ENCODE results near the gene AP2B1.

Gene AP2B1

GRCh38 chr17:35766903-35767510 is 179.9 kb downstream of the AP2B1 start:
- DNase-seq (ENCODE audit: low spot score), result peak; percentile 79
- TF ChIP-seq CTCF (IDR thresholded peaks at IDR 0.05; ENCODE audit: extremely low read depth, missing control alignments), result peak; percentile 17

- TF ChIP-seq CTCF (IDR thresholded peaks at IDR 0.05; ENCODE audit: extremely low read depth, missing control alignments), result no peak
- DNase-seq (ENCODE audit: low spot score), result no peak
Measured at GRCh38 chr17:35768797-35769196, 181.7 kb downstream of the AP2B1 start.

- DNase-seq (ENCODE audit: low spot score), result no peak
Measured at GRCh38 chr17:35769895-35770486, 182.9 kb downstream of the AP2B1 start.

GRCh38 chr17:35773129-35773528 is 186.0 kb downstream of the AP2B1 start:
- TF ChIP-seq CTCF (IDR thresholded peaks at IDR 0.05; ENCODE audit: extremely low read depth, missing control alignments), result no peak
- no peak for DNase-seq (ENCODE audit: low spot score)

More at GRCh38 chr17:35769895-35770486, 182.9 kb downstream of the AP2B1 start:
- peak; percentile 22 for TF ChIP-seq CTCF (IDR thresholded peaks at IDR 0.05; ENCODE audit: extremely low read depth, missing control alignments)

GRCh38 chr17:35773679-35774425 is 186.7 kb downstream of the AP2B1 start:
- DNase-seq (ENCODE audit: low spot score), result no peak
- no peak for TF ChIP-seq CTCF (IDR thresholded peaks at IDR 0.05; ENCODE audit: extremely low read depth, missing control alignments)

GRCh38 chr17:35774499-35774898 is 187.4 kb downstream of the AP2B1 start:
- no peak for TF ChIP-seq CTCF (IDR thresholded peaks at IDR 0.05; ENCODE audit: extremely low read depth, missing control alignments)
- DNase-seq (ENCODE audit: low spot score), result no peak

- no peak for DNase-seq (ENCODE audit: low spot score)
- TF ChIP-seq CTCF (IDR thresholded peaks at IDR 0.05; ENCODE audit: extremely low read depth, missing control alignments), result no peak
Measured at GRCh38 chr17:35775039-35775438, 187.9 kb downstream of the AP2B1 start.

Data from GM20000 (cell line).